Mammary microvascular endothelial cell (primary cell): ENCODE data around the gene ZNF766. TPM values are rescaled to one million over a fixed set of nuclear protein-coding genes. Genes with fewer than 3 reads are reported as not detected.

ENCODE experiments used
- total RNA-seq: library from RNA; depleted of rRNA; stranded (reverse); fragments of >200 nt; gene quantifications from 2 replicates; pipeline ENCODE4 v1.2.3, GENCODE V29; 2015

ZNF766 gene
- total RNA-seq = 5.4 and 8.3 TPM in 2 replicates

DNA sequence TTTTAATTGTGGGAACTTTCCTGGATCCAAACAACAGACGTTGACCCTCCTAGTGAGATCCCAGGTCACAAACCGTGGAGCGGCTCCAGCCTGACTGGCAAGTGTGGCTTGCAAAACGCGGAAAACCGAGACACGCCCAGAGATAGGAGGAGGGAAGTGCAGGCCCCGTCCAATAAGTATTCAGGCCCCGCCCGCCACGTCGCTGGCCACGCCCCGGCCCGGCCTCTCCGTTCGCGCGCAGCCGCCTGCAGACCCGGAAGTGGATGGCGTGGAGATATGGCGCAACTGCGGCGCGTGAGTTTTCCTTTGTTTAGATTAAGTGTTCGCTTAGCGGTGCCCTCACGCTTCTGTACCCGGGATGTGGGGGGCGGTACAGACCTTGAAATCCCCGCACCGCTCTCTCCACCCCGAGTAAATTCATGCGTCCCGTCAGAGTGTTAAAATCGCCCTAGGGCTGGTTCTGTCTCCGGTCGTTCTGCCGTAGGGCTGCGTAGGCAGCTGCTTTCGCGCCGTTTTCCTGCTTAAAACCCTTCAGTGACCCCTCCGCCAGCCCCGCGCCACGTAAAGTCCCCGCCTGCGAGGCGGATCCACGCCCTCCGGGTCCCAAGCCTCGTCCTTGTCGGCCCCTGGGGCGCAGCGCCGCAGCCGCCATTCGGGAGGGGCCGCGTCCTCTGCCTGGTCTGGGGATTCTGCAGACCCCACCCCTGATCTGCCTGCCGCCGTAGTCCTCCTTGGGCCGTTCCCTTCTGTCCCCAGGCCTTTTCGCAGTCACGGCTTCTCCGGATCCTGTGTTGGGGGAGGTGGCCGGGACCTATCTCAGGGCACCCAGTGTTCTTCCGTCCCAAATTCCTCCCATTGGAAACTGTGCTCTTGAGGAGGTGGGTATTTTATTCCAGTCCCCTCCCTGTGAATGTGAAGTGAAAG lies at the start of gene ZNF766:
Gene ZNF766, plus strand, starts transcription at position 250 of the 924 bp plus-strand sequence. Its CDS starts 27 bp downstream, at position 277.

DNA sequence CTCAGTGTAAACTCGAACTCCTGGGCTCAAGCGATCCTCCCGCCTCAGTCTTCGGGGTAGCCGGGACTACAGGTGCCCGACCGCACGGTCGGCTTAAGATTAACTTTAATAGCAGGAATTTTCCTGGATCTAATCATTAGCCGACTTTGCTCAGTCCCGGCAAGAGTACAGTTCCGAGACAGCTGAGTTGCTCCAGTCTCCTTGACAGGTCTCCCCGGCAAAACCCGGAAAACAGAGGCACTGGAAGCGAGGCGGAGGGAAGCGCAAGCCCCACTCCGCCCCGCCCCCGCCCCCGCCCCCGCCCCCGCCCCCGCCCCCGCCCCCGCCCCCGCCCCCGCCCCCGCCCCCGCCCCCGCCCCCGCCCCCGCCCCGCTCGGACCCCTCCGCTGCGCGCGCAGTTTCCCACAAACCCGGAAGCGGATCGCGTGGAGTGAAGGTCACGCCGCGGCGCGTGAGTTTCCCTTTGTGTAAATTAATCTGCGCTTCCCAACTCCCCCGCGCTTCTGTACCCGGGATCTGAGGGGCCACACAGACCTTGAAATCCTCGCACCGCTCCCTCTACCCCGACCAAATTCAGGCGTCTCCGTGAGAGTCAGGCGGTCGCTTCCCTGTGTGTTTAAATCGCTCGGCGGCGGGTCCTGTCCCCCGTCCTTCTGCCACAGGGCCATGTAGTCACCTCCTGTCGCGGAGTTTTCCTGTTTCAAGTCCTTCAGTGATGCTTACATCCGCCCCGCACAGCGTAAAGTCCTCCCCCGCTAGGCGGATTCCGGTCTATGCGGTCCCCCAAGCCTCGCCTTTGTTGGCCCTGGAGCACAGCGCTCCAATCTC lies 27.6 kb downstream of the ZNF766 start, which contains the start of gene ZNF480:
Gene ZNF480, plus strand, starts transcription at position 397 of the 828 bp plus-strand sequence. CDS start 3,244 bp downstream, outside the sequence.

DNA sequence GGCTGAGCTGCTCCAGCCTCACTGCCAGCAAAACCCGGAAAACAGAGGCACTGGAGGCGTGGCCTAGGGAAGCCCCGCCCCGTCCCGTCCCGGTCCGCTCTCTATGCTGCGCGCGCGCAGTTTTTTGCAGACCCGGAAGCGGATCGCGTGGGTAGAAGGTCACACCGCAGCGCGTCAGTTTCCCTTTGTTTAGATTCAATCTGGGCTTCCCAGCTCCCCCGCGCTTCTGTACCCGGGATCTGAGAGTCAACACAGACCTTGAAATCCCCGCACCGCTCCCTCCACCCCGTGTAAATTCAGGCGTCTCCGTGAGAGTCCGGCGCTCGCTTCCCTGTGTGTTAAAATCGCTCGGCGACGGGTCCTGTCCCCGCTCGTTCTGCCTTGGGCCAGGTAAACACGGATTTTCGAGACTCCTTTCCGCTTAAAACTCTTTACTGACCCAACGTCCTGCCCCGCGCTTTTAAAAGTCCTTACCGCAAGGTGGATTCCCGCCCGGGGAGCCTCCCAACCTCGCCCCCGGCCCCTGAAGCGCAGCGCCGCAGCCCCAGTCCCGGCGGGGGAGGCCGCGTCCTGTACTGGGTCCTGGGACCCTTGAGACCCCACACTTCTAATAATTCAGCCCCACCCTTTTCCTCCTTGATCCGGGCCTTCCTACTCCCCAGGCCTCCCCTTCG lies 66.9 kb downstream of the ZNF766 start, which contains the start of gene ZNF610:
Gene ZNF610, plus strand, starts transcription at position 127 of the 674 bp plus-strand sequence. CDS start 12,930 bp downstream, outside the sequence.

Other genes starting within 250 kb of the ZNF766 start
- gene ZNF614, start 241.2 kb upstream of the ZNF766 start, total RNA-seq = 5.7 and 6.0 TPM in 2 replicates
- gene ZNF432, start 220.7 kb upstream of the ZNF766 start, total RNA-seq = 2.1 and 2.7 TPM in 2 replicates
- gene ZNF841, start 173.8 kb upstream of the ZNF766 start, total RNA-seq = 5.7 and 6.7 TPM in 2 replicates
- gene ZNF616, start 129.6 kb upstream of the ZNF766 start, total RNA-seq = 4.4 and 4.7 TPM in 2 replicates
- gene ZNF836, start 98.0 kb upstream of the ZNF766 start, total RNA-seq = 3.3 and 4.2 TPM in 2 replicates
- gene PPP2R1A, start 79.5 kb upstream of the ZNF766 start, total RNA-seq = 283 and 294 TPM in 2 replicates
- gene ZNF480, start 27.6 kb downstream of the ZNF766 start, total RNA-seq = 5.1 and 6.2 TPM in 2 replicates
- 0.89 and 7.3 TPM in 2 replicates for gene ZNF610, start 66.7 kb downstream of the ZNF766 start, total RNA-seq
- 12.6 and 12.8 TPM in 2 replicates for gene ZNF880, start 100.3 kb downstream of the ZNF766 start, total RNA-seq
- gene ZNF528, start 128.3 kb downstream of the ZNF766 start, total RNA-seq = 6.2 and 11.3 TPM in 2 replicates
- gene ZNF534, start 159.6 kb downstream of the ZNF766 start, total RNA-seq = not detected in 2 replicates
- 0.49 and 2.0 TPM in 2 replicates for gene ZNF578, start 184.0 kb downstream of the ZNF766 start, total RNA-seq